Right atrium auricular region (tissue), 2 donors: ENCODE data around the gene GREB1L. TPM values are rescaled to one million over a fixed set of nuclear protein-coding genes. Genes with fewer than 3 reads are reported as not detected.

Source experiments
- DNase-seq: peaks from one replicate; pipeline ENCODE4 v3.0.0-alpha.2; 2019; ENCODE audit warnings: low spot score
- H3K27ac ChIP-seq, 2 donors: fragments of 200-600 bp; sonication (generic); 1 replicate in 1 of 2; 2 replicates in 1 of 2; pipeline ENCODE4 v1.5.1; 2016 to 2019
- H3K27me3 ChIP-seq, 2 donors: fragments of 200-600 bp; sonication (generic); one replicate each; pipeline versions ENCODE4 v1.5.1 to v1.6.0; 2017 to 2019
- H3K36me3 ChIP-seq: fragments of 200-600 bp; sonication (generic); one replicate; pipeline ENCODE4 v1.5.1; 2016
- H3K4me1 ChIP-seq, 2 donors: fragments of 200-600 bp; sonication (generic); one replicate each; pipeline versions ENCODE4 v1.5.1 to v1.6.0; 2017 to 2019
- H3K4me3 ChIP-seq, 2 donors: fragments of 200-600 bp; sonication (generic); 1 replicate in 1 of 2; 2 replicates in 1 of 2; pipeline ENCODE4 v1.5.1; 2017 to 2019; ENCODE audit warnings: mild to moderate bottlenecking in 1 of 2, moderate library complexity in 1 of 2
- H3K9me3 ChIP-seq, 2 donors: fragments of 200-600 bp; sonication (generic); one replicate each; pipeline ENCODE4 v1.5.1; 2019
- total RNA-seq, 2 donors: library from RNA; depleted of rRNA; stranded (reverse); fragments of >200 nt; gene quantifications; one replicate each; pipeline ENCODE4 v1.1.0, GENCODE V29; 2016
- TF ChIP-seq, protein P1 (sequence below), 2 donors: fragments of 200-600 bp; sonication (generic); IDR thresholded peaks; one replicate each; pipeline ENCODE4 v1.5.1; 2019; ENCODE audit warnings: antibody characterized with exemption in 2 of 2

The GREB1L gene
- total RNA-seq, 2 donors from 2014 or later, result 17.5 to 19.1 TPM

DNA sequence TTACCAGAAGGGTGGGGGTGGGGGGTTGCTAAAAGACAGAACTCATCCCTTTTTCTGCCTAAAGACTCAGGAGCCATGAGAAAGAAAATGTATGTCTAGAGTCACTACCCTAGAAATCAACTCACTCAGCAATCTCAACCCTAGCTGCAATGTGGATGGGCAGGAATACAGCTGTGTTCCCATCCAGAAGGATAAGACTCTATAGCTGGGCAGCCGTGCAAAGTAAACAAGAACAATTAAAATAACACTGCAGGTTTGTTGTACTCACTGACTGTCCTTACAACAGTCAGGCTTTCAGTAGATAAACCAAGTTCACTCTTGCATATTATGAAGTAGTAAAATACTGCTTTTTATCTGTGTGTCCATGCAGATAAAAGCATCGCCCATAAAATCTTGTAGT, 284.4 kb downstream of the GREB1L start:
- TF ChIP-seq, protein P1, sequence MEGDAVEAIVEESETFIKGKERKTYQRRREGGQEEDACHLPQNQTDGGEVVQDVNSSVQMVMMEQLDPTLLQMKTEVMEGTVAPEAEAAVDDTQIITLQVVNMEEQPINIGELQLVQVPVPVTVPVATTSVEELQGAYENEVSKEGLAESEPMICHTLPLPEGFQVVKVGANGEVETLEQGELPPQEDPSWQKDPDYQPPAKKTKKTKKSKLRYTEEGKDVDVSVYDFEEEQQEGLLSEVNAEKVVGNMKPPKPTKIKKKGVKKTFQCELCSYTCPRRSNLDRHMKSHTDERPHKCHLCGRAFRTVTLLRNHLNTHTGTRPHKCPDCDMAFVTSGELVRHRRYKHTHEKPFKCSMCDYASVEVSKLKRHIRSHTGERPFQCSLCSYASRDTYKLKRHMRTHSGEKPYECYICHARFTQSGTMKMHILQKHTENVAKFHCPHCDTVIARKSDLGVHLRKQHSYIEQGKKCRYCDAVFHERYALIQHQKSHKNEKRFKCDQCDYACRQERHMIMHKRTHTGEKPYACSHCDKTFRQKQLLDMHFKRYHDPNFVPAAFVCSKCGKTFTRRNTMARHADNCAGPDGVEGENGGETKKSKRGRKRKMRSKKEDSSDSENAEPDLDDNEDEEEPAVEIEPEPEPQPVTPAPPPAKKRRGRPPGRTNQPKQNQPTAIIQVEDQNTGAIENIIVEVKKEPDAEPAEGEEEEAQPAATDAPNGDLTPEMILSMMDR (IDR thresholded peaks at IDR 0.05), result no peak
- peaks cover 38% of the 10 kb centered on the region for H3K36me3 ChIP-seq
- H3K4me1 ChIP-seq, result no peaks in the 10 kb centered on the region
- no peak overlapping the region for H3K4me3 ChIP-seq
- no peak overlapping the region for H3K27ac ChIP-seq
- DNase-seq, result no peak
- no peaks in the 10 kb centered on the region for H3K27me3 ChIP-seq
- no peaks in the 10 kb centered on the region for H3K9me3 ChIP-seq

DNA sequence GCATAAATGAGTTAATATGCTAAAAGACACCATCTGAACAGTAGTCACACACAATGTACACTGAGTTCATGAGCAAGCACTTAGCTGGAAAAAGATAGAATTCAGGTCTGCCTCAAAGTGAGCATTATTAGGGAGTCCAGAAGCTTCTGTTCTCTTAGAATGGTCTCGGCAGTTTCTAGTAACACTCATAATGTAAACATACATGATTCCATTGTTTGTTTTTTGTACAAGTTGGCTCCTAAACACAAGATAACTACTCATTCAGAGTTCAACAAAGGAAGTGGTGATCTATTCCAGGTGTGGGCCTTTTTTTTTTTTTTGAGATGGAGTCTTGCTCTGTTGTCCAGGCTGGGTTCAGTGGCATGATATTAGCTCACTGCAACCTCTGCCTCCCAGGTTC, 292.3 kb downstream of the GREB1L start:
- Histone ChIP-seq H3K9me3 (no peaks in the 10 kb centered on the region), H3K36me3 (peaks cover 51% of the 10 kb centered on the region), H3K27ac (no peak overlapping the region), H3K4me1 (no peaks in the 10 kb centered on the region), H3K27me3 (no peaks in the 10 kb centered on the region), H3K4me3 (no peak overlapping the region)
- DNase-seq, result no peak
- TF ChIP-seq, protein P1 (IDR thresholded peaks at IDR 0.05), result no peak

DNA sequence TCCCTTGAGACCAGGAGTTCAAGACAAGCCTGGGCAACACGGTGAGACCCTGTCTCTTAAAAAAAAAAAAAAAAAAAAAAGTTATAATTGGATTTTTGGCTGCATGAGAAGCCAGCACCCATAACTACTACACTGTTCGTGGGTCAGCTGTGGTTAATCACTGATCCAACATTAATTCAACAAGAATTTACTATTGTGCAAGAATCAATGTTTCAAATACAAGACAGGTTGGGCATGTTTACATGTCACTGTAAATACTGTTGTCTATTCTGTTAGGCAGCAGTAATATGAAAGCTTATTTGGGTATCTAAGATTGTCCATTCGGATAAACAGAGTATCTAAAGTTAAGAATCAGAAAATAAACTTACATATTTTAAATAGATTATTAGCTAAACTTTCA, 296.2 kb downstream of the GREB1L start:
- no peak overlapping the region for H3K4me3 ChIP-seq
- no peaks in the 10 kb centered on the region for H3K4me1 ChIP-seq
- peaks cover 29% of the 10 kb centered on the region for H3K36me3 ChIP-seq
- no peak for DNase-seq
- H3K9me3 ChIP-seq, result no peaks in the 10 kb centered on the region
- TF ChIP-seq, protein P1 (IDR thresholded peaks at IDR 0.05), result no peak
- no peaks in the 10 kb centered on the region for H3K27me3 ChIP-seq
- H3K27ac ChIP-seq, result no peak overlapping the region

DNA sequence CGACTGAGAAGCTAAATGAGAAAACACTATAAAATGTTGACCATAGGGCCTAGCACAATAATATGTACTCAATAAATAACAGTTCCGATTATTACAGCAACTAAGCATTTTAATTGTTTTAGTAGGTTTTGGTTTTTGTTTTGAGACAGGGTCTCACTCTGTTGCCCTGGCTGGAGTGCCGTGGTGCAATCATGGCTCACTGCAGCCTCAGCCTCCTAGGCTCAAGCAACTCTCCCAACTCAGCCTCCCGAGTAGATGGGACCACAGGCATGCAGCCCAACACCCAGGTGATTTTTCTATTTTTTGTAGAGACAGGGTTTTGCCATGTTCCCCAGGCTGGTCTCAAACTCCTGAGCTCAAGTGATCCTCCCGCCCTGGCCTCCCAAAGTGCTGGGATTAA, 304.4 kb downstream of the GREB1L start:
- H3K4me1 ChIP-seq, result no peaks in the 10 kb centered on the region
- no peaks in the 10 kb centered on the region for H3K36me3 ChIP-seq
- TF ChIP-seq, protein P1 (IDR thresholded peaks at IDR 0.05), result no peak
- DNase-seq, result no peak
- no peak overlapping the region for H3K27ac ChIP-seq
- H3K27me3 ChIP-seq, result no peaks in the 10 kb centered on the region
- no peaks in the 10 kb centered on the region for H3K9me3 ChIP-seq
- no peak overlapping the region for H3K4me3 ChIP-seq

DNA sequence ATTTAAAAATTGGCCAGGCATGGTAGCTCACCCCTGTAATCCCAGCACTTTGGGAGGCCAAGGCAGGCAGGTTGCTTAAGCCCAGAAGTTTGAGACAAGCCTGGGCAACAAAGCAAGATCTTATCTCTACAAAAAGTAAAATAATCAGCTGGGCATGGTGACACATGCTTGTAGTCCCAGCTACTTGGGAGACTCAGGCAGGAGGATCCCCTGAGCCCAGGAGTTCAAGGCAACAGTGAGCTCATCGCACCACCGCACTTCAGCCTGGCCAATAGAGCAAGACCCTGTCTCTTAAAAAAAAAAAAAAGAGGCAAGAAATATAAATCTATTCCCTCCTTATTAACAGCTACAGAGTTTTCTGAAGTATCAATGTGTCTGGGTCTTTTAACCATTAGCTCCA, 306.6 kb downstream of the GREB1L start:
- Histone ChIP-seq H3K36me3 (no peaks in the 10 kb centered on the region), H3K4me1 (no peaks in the 10 kb centered on the region), H3K4me3 (no peak overlapping the region), H3K9me3 (no peaks in the 10 kb centered on the region), H3K27me3 (no peaks in the 10 kb centered on the region), H3K27ac (no peak overlapping the region)
- DNase-seq, result no peak
- TF ChIP-seq, protein P1 (IDR thresholded peaks at IDR 0.05), result no peak

DNA sequence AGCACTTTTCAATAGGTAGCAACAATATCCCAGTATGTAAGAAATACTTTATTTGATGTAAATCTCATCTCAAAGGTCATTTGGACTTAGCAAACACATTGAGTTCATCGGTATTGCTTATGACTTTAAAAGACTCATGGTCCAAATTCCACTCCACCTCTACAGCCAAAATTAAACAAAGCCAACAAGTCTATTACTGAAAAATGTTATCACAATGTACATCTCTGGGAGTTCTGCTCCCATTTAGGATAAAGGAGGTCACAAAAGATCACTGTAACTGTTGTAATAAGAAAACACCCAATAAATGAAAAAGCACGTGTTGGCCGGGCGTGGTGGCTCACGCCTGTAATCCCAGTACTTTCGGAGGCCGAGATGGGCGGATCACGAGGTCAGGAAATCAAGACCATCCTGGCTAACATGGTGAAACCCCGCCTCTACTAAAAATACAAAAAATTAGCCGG, 308.5 kb downstream of the GREB1L start:
- TF ChIP-seq, protein P1 (IDR thresholded peaks at IDR 0.05), result no peak
- H3K27me3 ChIP-seq, result no peaks in the 10 kb centered on the region
- H3K27ac ChIP-seq, result no peak overlapping the region
- no peak overlapping the region for H3K4me3 ChIP-seq
- no peaks in the 10 kb centered on the region for H3K4me1 ChIP-seq
- peaks cover 11% of the 10 kb centered on the region for H3K36me3 ChIP-seq
- H3K9me3 ChIP-seq, result no peaks in the 10 kb centered on the region
- no peak for DNase-seq
